Activated CD8-positive, alpha-beta memory T cell treated with anti-CD3 and anti-CD28 coated beads, Interleukin-2, amount 50 U/mL, for 1 hour (primary cell): ENCODE results near the gene FCGBP.

Experiments
- DNase-seq: peaks from one replicate; pipeline ENCODE4 v3.0.0-alpha.2; 2020; ENCODE audit errors: extremely low read depth

FCGBP gene

GRCh38 chr19:39946532-39946931, 12.1 kb upstream of the FCGBP start:
- DNase-seq: no peak

- no peak for DNase-seq
Observed at GRCh38 chr19:39943586-39943985, 9.2 kb upstream of the FCGBP start.

GRCh38 chr19:39942366-39942730, 7.9 kb upstream of the FCGBP start:
- no peak for DNase-seq

GRCh38 chr19:39941615-39942365, 7.4 kb upstream of the FCGBP start:
- peak; percentile 17 for DNase-seq

- no peak for DNase-seq
Observed at GRCh38 chr19:39941151-39941550, 6.7 kb upstream of the FCGBP start.

GRCh38 chr19:39940221-39940833, 5.9 kb upstream of the FCGBP start:
- DNase-seq: no peak

- no peak for DNase-seq
Observed at GRCh38 chr19:39939556-39939955, 5.1 kb upstream of the FCGBP start.

- no peak for DNase-seq
Observed at GRCh38 chr19:39937787-39938186, 3.4 kb upstream of the FCGBP start.

- peak; percentile 18 for DNase-seq
Observed at GRCh38 chr19:39937094-39937720, 2.8 kb upstream of the FCGBP start.

- no peak for DNase-seq
Observed at GRCh38 chr19:39936622-39937021, 2.2 kb upstream of the FCGBP start.

- no peak for DNase-seq
Observed at GRCh38 chr19:39936020-39936419, 1.6 kb upstream of the FCGBP start.

- no peak for DNase-seq
Observed at GRCh38 chr19:39935364-39935661, 879 bp upstream of the FCGBP start.

- no peak for DNase-seq
Observed at GRCh38 chr19:39929750-39930149, 4.7 kb downstream of the FCGBP start.

- no peak for DNase-seq
Observed at GRCh38 chr19:39928357-39928725, 6.1 kb downstream of the FCGBP start.

- no peak for DNase-seq
Observed at GRCh38 chr19:39927524-39928356, 6.7 kb downstream of the FCGBP start.

- no peak for DNase-seq
Observed at GRCh38 chr19:39927076-39927475, 7.4 kb downstream of the FCGBP start.

GRCh38 chr19:39926170-39926760, 8.2 kb downstream of the FCGBP start:
- DNase-seq: no peak

- DNase-seq: no peak
Observed at GRCh38 chr19:39924952-39925351, 9.5 kb downstream of the FCGBP start.

- no peak for DNase-seq
Observed at GRCh38 chr19:39924389-39924788, 10.0 kb downstream of the FCGBP start.

- DNase-seq: no peak
Observed at GRCh38 chr19:39923862-39924261, 10.6 kb downstream of the FCGBP start.

GRCh38 chr19:39919976-39920375, 14.5 kb downstream of the FCGBP start:
- DNase-seq: no peak

GRCh38 chr19:39918183-39918651, 16.2 kb downstream of the FCGBP start:
- no peak for DNase-seq
